Osteoblast (primary cell): ENCODE measurements around the gene CAB39L. TPM values are rescaled to one million over a fixed set of nuclear protein-coding genes. Genes with fewer than 3 reads are reported as not detected.
A peak's percentile ranks its signal among the peaks of the same experiment; 100 is the strongest.

Experiments used
- DNase-seq: peaks from one replicate; pipeline ENCODE4 v3.0.0; 2011; ENCODE audit warnings: low spot score, mixed read lengths; ENCODE audit not compliant: insufficient read length; ENCODE audit errors: missing footprints
- H2AFZ ChIP-seq: 2 replicates; pipeline ENCODE4 v1.6.0; 2011; ENCODE audit warnings: mild to moderate bottlenecking, low read length
- H3K27ac ChIP-seq: 2 replicates; pipeline ENCODE4 v1.5.1; 2011; ENCODE audit warnings: mild to moderate bottlenecking, low read depth, low read length, moderate library complexity
- H3K27me3 ChIP-seq: 2 replicates; pipeline ENCODE4 v1.6.0; 2012; ENCODE audit warnings: mild to moderate bottlenecking, control low read depth, inconsistent platforms, low read length, moderate library complexity; ENCODE audit not compliant: insufficient read depth
- H3K36me3 ChIP-seq: 2 replicates; pipeline ENCODE4 v1.5.1; 2011; ENCODE audit warnings: mild to moderate bottlenecking, low read length, control low read depth, moderate library complexity; ENCODE audit not compliant: insufficient read depth
- H3K4me1 ChIP-seq: 2 replicates; pipeline ENCODE4 v1.5.1; 2011; ENCODE audit warnings: mild to moderate bottlenecking, low read length, control low read depth, moderate library complexity; ENCODE audit not compliant: insufficient read depth
- H3K4me2 ChIP-seq: 2 replicates; pipeline ENCODE4 v1.6.0; 2011; ENCODE audit warnings: mild to moderate bottlenecking, low read length; ENCODE audit not compliant: insufficient read depth
- H3K4me3 ChIP-seq: fragments of 200-600 bp; sonication (generic); 3 replicates; pipeline ENCODE4 v1.5.1; 2012; ENCODE audit warnings: mild to moderate bottlenecking, low read length, inconsistent platforms; ENCODE audit not compliant: insufficient read depth
- H3K79me2 ChIP-seq: 2 replicates; pipeline ENCODE4 v1.6.0; 2012; ENCODE audit warnings: mild to moderate bottlenecking, low read length, control low read depth, inconsistent platforms; ENCODE audit not compliant: insufficient read depth
- H3K9me3 ChIP-seq: 2 replicates; pipeline ENCODE4 v1.5.1; 2011; ENCODE audit warnings: low read depth, low read length, control low read depth
- H4K20me1 ChIP-seq: 2 replicates; pipeline ENCODE4 v1.6.0; 2012; ENCODE audit warnings: mild to moderate bottlenecking, low read length, control low read depth; ENCODE audit not compliant: insufficient read depth
- total RNA-seq: library from RNA; depleted of rRNA; stranded (reverse); fragments of >200 nt; gene quantifications from 2 replicates; pipeline ENCODE4 v1.2.3, GENCODE V29; 2012
- TF ChIP-seq, protein P1 (sequence below): IDR thresholded peaks from 2 replicates; pipeline ENCODE4 v1.5.1; 2011; ENCODE audit warnings: mild to moderate bottlenecking, low read depth, low read length, moderate library complexity; ENCODE audit errors: extremely low read depth

CAB39L gene
- total RNA-seq, 1 donor: 12.3 TPM

DNA sequence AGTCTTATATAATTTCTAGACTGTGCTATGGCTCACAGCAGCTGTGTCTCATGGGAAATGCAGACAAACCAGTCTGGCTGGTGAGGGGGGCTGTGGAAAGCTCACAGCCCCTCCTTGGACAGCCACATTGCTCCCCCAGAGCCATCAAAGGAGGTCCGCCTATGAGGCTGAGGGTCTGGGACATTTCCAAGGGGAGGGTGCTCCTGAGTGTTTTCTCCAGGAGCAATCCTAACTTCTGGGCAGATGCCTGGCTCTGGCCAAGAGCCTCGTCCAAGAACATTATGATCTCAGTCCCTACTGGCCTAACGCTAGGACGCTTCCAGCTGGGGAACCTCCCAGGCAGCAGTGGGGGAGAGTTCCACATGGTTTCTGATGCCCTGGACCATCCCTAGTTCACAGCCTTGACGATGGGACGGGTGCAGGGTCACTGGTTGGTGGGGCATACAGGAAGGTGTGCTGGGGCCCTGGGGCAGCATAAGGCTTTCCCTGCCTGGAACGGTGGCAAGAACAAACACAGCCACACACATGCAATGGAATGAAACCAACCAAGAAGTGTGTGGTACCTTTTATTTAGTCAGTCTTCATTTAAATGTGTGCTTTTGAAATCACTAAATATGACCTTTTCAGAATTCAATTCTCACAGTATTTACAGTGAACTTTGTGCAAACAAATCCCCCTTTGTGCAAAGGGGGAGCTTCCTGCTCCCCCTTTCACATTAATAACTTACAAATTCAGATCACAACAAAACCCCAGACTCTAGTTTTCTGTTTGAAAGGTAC is 135.6 kb downstream of the CAB39L start:
- Histone ChIP-seq H3K9me3 (no peaks in the 10 kb centered on the region), H2AFZ (peak overlapping the region; percentile 90), H3K4me3 (peak overlapping the region; percentile 36), H3K4me2 (peak overlapping the region; percentile 61), H4K20me1 (no peaks in the 10 kb centered on the region), H3K79me2 (no peaks in the 10 kb centered on the region), H3K4me1 (peaks cover 21% of the 10 kb centered on the region), H3K27ac (peak overlapping the region; percentile 83), H3K27me3 (no peaks in the 10 kb centered on the region), H3K36me3 (no peaks in the 10 kb centered on the region)
- TF ChIP-seq, protein P1, sequence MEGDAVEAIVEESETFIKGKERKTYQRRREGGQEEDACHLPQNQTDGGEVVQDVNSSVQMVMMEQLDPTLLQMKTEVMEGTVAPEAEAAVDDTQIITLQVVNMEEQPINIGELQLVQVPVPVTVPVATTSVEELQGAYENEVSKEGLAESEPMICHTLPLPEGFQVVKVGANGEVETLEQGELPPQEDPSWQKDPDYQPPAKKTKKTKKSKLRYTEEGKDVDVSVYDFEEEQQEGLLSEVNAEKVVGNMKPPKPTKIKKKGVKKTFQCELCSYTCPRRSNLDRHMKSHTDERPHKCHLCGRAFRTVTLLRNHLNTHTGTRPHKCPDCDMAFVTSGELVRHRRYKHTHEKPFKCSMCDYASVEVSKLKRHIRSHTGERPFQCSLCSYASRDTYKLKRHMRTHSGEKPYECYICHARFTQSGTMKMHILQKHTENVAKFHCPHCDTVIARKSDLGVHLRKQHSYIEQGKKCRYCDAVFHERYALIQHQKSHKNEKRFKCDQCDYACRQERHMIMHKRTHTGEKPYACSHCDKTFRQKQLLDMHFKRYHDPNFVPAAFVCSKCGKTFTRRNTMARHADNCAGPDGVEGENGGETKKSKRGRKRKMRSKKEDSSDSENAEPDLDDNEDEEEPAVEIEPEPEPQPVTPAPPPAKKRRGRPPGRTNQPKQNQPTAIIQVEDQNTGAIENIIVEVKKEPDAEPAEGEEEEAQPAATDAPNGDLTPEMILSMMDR: no peak
- peak; percentile 90 for DNase-seq

DNA sequence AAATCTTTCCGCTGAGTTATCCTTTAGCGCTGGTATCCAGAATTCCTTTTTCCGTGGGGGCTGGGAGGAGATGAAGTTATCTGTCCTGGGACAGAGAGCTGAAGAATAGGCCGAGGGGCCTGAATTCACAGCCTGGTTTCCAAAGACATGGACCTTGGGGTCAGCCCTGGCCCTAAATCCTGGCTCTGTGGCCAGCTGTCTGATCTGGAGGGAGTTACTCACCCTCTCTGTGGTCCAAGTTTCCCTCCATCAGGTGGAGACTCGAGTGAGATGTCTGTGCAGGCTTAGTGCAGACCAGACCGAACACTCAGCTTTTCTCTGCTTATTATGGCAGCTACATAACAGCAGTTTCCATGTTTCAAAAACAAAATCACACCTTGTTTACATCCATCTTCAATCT is 136.5 kb downstream of the CAB39L start:
- Histone ChIP-seq H2AFZ (peak overlapping the region; percentile 57), H3K4me1 (peaks cover 21% of the 10 kb centered on the region), H3K79me2 (no peaks in the 10 kb centered on the region), H3K27me3 (no peaks in the 10 kb centered on the region), H4K20me1 (no peaks in the 10 kb centered on the region), H3K27ac (no peak overlapping the region), H3K4me3 (no peak overlapping the region), H3K36me3 (no peaks in the 10 kb centered on the region), H3K9me3 (no peaks in the 10 kb centered on the region), H3K4me2 (no peak overlapping the region)
- no peak for DNase-seq
- TF ChIP-seq, protein P1: no peak

DNA sequence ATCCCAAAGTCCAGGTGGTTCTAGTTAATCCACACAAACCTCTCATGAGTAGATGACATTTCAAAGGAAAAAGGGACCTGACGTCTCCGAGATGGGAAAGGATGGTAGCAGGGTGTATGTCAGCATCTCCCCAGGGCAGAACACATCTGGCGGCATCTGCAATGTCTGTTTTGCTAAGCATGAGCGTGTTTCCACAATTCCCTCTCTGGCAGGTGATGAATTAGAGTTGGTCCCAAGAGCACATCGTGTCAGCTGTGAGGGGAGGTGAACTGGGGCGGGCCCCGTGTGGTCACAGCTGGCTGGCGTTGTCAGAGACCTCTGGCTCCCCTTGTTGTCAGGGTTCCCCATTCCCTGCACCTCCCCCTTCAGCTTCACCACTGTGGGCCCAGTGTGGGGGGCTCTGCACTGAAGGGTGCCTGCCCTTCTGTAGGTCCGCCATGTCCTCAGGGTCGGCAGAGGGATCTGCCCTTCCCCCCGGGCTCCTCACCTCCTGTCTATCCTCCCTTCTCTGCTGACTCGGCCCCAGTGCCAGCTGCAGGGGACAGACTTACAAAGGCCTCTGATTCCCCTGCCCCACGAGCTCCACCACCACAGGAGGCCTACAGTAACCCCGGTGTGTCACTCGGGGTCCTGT is 138.0 kb downstream of the CAB39L start:
- Histone ChIP-seq H3K27ac (no peak overlapping the region), H4K20me1 (no peaks in the 10 kb centered on the region), H3K4me3 (no peak overlapping the region), H2AFZ (no peak overlapping the region), H3K9me3 (no peaks in the 10 kb centered on the region), H3K36me3 (no peaks in the 10 kb centered on the region), H3K27me3 (no peaks in the 10 kb centered on the region), H3K79me2 (no peaks in the 10 kb centered on the region), H3K4me1 (peaks cover 21% of the 10 kb centered on the region), H3K4me2 (no peak overlapping the region)
- TF ChIP-seq, protein P1: no peak
- DNase-seq: peak; percentile 23
